WTC11 (cell line): ENCODE measurements around the gene TNN. TPM values are rescaled to one million over a fixed set of nuclear protein-coding genes. Genes with fewer than 3 reads are reported as not detected.

Source experiments
- ATAC-seq: fragments of 200-7000 bp; cut with Tn5 transposase; 2 replicates; pipeline ENCODE4 v1.10.0; 2021; ENCODE audit warnings: mild to moderate bottlenecking, moderate library complexity
- CTCF ChIA-PET: fragments of 300-600 bp; sonication (Branson Sonifier 250); formaldehyde crosslinking; loops from one replicate; lab custom pipeline; 2021; ENCODE audit warnings: antibody characterized with exemption; lab: Charles Lee
- POLR2A ChIA-PET: fragments of 350-600 bp; sonication (Branson Sonifier 250); formaldehyde crosslinking; loops from one replicate; lab custom pipeline; 2021; ENCODE audit warnings: antibody characterized with exemption; lab: Charles Lee
- DNase-seq: peaks from one replicate; pipeline ENCODE4 v3.0.0; 2021; ENCODE audit warnings: low spot score
- H3K27ac Mint-ChIP-seq: 2 replicates; pipeline ENCODE4 v1.8.0; 2021; ENCODE audit warnings: mixed read lengths
- H3K27me3 Mint-ChIP-seq: 2 replicates; pipeline ENCODE4 v1.8.0; 2021; ENCODE audit warnings: low read depth, mild to moderate bottlenecking, moderate library complexity, mixed read lengths
- H3K36me3 Mint-ChIP-seq: 2 replicates; pipeline ENCODE4 v1.8.0; 2021; ENCODE audit warnings: mixed read lengths
- H3K4me1 Mint-ChIP-seq: 2 replicates; pipeline ENCODE4 v1.8.0; 2022; ENCODE audit warnings: mixed read lengths
- H3K4me3 Mint-ChIP-seq: 2 replicates; pipeline ENCODE4 v1.8.0; 2021; ENCODE audit warnings: mild to moderate bottlenecking, moderate library complexity, mixed read lengths
- H3K9me3 Mint-ChIP-seq: 2 replicates; pipeline ENCODE4 v1.8.0; 2021; ENCODE audit warnings: mixed read lengths
- ATF3 ChIP-seq: sonication (generic); formaldehyde crosslinking; conservative IDR thresholded peaks from 2 replicates; pipeline ENCODE4 v1.8.1; 2022; ENCODE audit warnings: mild to moderate bottlenecking, missing genetic modification reagents
- CBFB ChIP-seq: sonication (generic); formaldehyde crosslinking; IDR thresholded peaks from 2 replicates; pipeline ENCODE4 v1.8.1; 2022; ENCODE audit warnings: mild to moderate bottlenecking, low read depth, missing genetic modification reagents
- CREM ChIP-seq: sonication (generic); formaldehyde crosslinking; IDR thresholded peaks from 2 replicates; pipeline ENCODE4 v1.8.1; 2022; ENCODE audit warnings: mild to moderate bottlenecking, missing genetic modification reagents, moderate library complexity
- ESRRA ChIP-seq: sonication (generic); formaldehyde crosslinking; IDR thresholded peaks from 2 replicates; pipeline ENCODE4 v1.8.1; 2022; ENCODE audit warnings: mild to moderate bottlenecking, missing genetic modification reagents, borderline replicate concordance
- FOXJ3 ChIP-seq: sonication (generic); formaldehyde crosslinking; IDR thresholded peaks from 2 replicates; pipeline ENCODE4 v1.9.0; 2021; ENCODE audit warnings: missing genetic modification reagents, mild to moderate bottlenecking, borderline replicate concordance
- FOXP4 ChIP-seq: sonication (generic); formaldehyde crosslinking; IDR thresholded peaks from 2 replicates; pipeline ENCODE4 v1.8.0; 2022; ENCODE audit warnings: mild to moderate bottlenecking, missing genetic modification reagents
- GABPB1 ChIP-seq: sonication (generic); formaldehyde crosslinking; IDR thresholded peaks from 2 replicates; pipeline ENCODE4 v1.8.1; 2023; ENCODE audit warnings: mild to moderate bottlenecking, missing genetic modification reagents
- KAT7 ChIP-seq: sonication (generic); formaldehyde crosslinking; IDR thresholded peaks from 2 replicates; pipeline ENCODE4 v1.8.1; 2023; ENCODE audit warnings: missing genetic modification reagents, mild to moderate bottlenecking, borderline replicate concordance
- MYBL2 ChIP-seq: sonication (generic); formaldehyde crosslinking; IDR thresholded peaks from 2 replicates; pipeline ENCODE4 v1.8.1; 2023; ENCODE audit warnings: mild to moderate bottlenecking, moderate library complexity, missing genetic modification reagents
- NR1H2 ChIP-seq: sonication (generic); formaldehyde crosslinking; IDR thresholded peaks from 2 replicates; pipeline ENCODE4 v1.9.0; 2021; ENCODE audit warnings: mild to moderate bottlenecking, moderate library complexity, missing genetic modification reagents
- NR2C2 ChIP-seq: sonication (generic); formaldehyde crosslinking; IDR thresholded peaks from 2 replicates; pipeline ENCODE4 v1.8.0; 2022; ENCODE audit warnings: mild to moderate bottlenecking, missing genetic modification reagents
- OVOL2 ChIP-seq: fragments of 250-450 bp; sonication (Bioruptor Pico); IDR thresholded peaks from 2 replicates; pipeline ENCODE4 v1.9.0; 2021; ENCODE audit warnings: mild to moderate bottlenecking, borderline replicate concordance
- TCF7 ChIP-seq: sonication (generic); formaldehyde crosslinking; IDR thresholded peaks from 2 replicates; pipeline ENCODE4 v1.8.0; 2022; ENCODE audit warnings: mild to moderate bottlenecking, low read depth, missing genetic modification reagents, moderate library complexity
- TEAD4 ChIP-seq: sonication (generic); formaldehyde crosslinking; IDR thresholded peaks from 2 replicates; pipeline ENCODE4 v1.8.0; 2022; ENCODE audit warnings: mild to moderate bottlenecking, missing genetic modification reagents
- ZNF263 ChIP-seq: sonication (generic); formaldehyde crosslinking; IDR thresholded peaks from 2 replicates; pipeline ENCODE4 v1.8.1; 2022; ENCODE audit warnings: low read depth, mild to moderate bottlenecking, moderate library complexity, missing genetic modification reagents
- ZNF317 ChIP-seq: sonication (generic); formaldehyde crosslinking; IDR thresholded peaks from 2 replicates; pipeline ENCODE4 v1.8.1; 2023; ENCODE audit warnings: low read depth, mild to moderate bottlenecking, moderate library complexity, missing genetic modification reagents, borderline replicate concordance
- ZNF416 ChIP-seq: fragments of 250-450 bp; sonication (Bioruptor Pico); IDR thresholded peaks from 2 replicates; pipeline ENCODE4 v1.9.0; 2021; ENCODE audit warnings: mild to moderate bottlenecking, inconsistent platforms
- ZNF532 ChIP-seq: fragments of 250-450 bp; sonication (Bioruptor Pico); IDR thresholded peaks from 2 replicates; pipeline ENCODE4 v1.9.0; 2021; ENCODE audit warnings: mild to moderate bottlenecking, borderline replicate concordance
- total RNA-seq: library from RNA; stranded (reverse); gene quantifications from 3 replicates; pipeline ENCODE4 v1.2.3, GENCODE V29; 2021
- TF ChIP-seq, protein P1 (sequence below): sonication (generic); formaldehyde crosslinking; IDR thresholded peaks from 2 replicates; pipeline ENCODE4 v1.8.1; 2023; ENCODE audit warnings: mild to moderate bottlenecking, missing genetic modification reagents
- TF ChIP-seq, protein P2 (sequence below): sonication (generic); formaldehyde crosslinking; IDR thresholded peaks from 2 replicates; pipeline ENCODE4 v1.8.0; 2022; ENCODE audit warnings: mild to moderate bottlenecking, missing genetic modification reagents
- TF ChIP-seq, protein P3 (sequence below): sonication (generic); formaldehyde crosslinking; IDR thresholded peaks from 2 replicates; pipeline ENCODE4 v1.8.1; 2022; ENCODE audit warnings: missing genetic modification reagents, borderline replicate concordance
- TF ChIP-seq, protein P4 (sequence below): fragments of 250-450 bp; sonication (Bioruptor Pico); IDR thresholded peaks from 2 replicates; pipeline ENCODE4 v1.9.0; 2021; ENCODE audit warnings: moderate library complexity, mild to moderate bottlenecking, inconsistent platforms, borderline replicate concordance

The TNN gene
- total RNA-seq, 1 experiment from 2014 or later = 0.44 TPM

DNA sequence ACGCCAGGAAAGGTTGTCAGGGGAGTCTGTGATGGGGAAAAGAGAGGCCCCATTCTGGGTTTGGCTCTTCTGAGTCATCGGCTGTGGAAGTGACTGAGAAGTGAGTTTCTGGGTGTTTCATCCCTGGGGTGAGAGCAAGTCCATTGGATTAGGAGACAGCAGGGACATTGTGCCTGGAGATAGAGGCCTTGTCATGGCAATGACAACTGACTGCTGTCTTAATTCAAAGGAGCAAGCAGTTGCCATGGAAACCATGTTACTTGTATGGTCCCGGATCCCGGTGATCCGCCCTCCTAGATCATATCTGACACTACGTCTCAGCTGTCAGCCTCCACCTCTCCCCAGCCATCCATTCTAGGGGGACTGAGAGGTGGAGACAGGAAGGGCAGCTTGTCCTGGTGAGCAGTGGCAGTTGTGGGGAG lies 90.5 kb downstream of the TNN start:
- TF ChIP-seq ESRRA (CRISPR knock-in tag) = no peak
- no peak for TF ChIP-seq NR1H2 (CRISPR knock-in tag)
- no peak for TF ChIP-seq FOXJ3 (CRISPR knock-in tag)
- TF ChIP-seq NR2C2 = no peak
- TF ChIP-seq, protein P1, sequence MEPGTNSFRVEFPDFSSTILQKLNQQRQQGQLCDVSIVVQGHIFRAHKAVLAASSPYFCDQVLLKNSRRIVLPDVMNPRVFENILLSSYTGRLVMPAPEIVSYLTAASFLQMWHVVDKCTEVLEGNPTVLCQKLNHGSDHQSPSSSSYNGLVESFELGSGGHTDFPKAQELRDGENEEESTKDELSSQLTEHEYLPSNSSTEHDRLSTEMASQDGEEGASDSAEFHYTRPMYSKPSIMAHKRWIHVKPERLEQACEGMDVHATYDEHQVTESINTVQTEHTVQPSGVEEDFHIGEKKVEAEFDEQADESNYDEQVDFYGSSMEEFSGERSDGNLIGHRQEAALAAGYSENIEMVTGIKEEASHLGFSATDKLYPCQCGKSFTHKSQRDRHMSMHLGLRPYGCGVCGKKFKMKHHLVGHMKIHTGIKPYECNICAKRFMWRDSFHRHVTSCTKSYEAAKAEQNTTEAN (CRISPR knock-in tag) = no peak
- no peak for TF ChIP-seq ATF3 (CRISPR knock-in tag)
- no peak for TF ChIP-seq ZNF416 (CRISPR knock-in tag)
- TF ChIP-seq CREM (CRISPR knock-in tag) = no peak
- TF ChIP-seq GABPB1 (CRISPR knock-in tag) = no peak
- TF ChIP-seq, protein P2, sequence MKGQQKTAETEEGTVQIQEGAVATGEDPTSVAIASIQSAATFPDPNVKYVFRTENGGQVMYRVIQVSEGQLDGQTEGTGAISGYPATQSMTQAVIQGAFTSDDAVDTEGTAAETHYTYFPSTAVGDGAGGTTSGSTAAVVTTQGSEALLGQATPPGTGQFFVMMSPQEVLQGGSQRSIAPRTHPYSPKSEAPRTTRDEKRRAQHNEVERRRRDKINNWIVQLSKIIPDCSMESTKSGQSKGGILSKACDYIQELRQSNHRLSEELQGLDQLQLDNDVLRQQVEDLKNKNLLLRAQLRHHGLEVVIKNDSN = no peak
- TF ChIP-seq ZNF317 (CRISPR knock-in tag) = no peak
- TF ChIP-seq, protein P3, sequence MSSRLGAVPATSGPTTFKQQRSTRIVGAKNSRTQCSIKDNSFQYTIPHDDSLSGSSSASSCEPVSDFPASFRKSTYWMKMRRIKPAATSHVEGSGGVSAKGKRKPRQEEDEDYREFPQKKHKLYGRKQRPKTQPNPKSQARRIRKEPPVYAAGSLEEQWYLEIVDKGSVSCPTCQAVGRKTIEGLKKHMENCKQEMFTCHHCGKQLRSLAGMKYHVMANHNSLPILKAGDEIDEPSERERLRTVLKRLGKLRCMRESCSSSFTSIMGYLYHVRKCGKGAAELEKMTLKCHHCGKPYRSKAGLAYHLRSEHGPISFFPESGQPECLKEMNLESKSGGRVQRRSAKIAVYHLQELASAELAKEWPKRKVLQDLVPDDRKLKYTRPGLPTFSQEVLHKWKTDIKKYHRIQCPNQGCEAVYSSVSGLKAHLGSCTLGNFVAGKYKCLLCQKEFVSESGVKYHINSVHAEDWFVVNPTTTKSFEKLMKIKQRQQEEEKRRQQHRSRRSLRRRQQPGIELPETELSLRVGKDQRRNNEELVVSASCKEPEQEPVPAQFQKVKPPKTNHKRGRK = no peak
- TF ChIP-seq MYBL2 (CRISPR knock-in tag) = no peak
- TF ChIP-seq CBFB (CRISPR knock-in tag) = no peak
- ATAC-seq = no peak
- Mint-ChIP-seq H3K36me3 (0 out of 2 replicates have a peak, but pooled peaks cover 4% of the 10 kb centered on the region), H3K27me3 (no peaks in the 10 kb centered on the region; the same call in 1 of the 2 replicates), H3K9me3 (no peaks in the 10 kb centered on the region), H3K4me1 (no peaks in the 10 kb centered on the region), H3K27ac (no peak overlapping the region), H3K4me3 (no peak overlapping the region)
- ChIA-PET CTCF (interaction anchor here (1.6 to 4.0 kb wide), 2 partner anchors 161 kb away, joined by 5 to 92 read pairs; no protein-coding TSS in a partner anchor), POLR2A (no interaction called here)
- no peak for DNase-seq

GRCh38 chr1:175162955-175163354 lies 95.3 kb downstream of the TNN start:
- ChIA-PET CTCF (interaction anchor here (0.9 to 1.7 kb wide), 3 partner anchors 17 to 156 kb away, joined by 4 to 10 read pairs (median 6); no protein-coding TSS in a partner anchor), POLR2A (no interaction called here)
- peaks cover 7% of the 10 kb centered on the region for H3K36me3 Mint-ChIP-seq
- H3K9me3 Mint-ChIP-seq = no peaks in the 10 kb centered on the region
- H3K27me3 Mint-ChIP-seq = no peaks in the 10 kb centered on the region
- H3K27ac Mint-ChIP-seq = no peak overlapping the region
- DNase-seq (no peak), ATAC-seq (no peak)
- H3K4me3 Mint-ChIP-seq = no peak overlapping the region
- H3K4me1 Mint-ChIP-seq = no peaks in the 10 kb centered on the region
- TF ChIP-seq OVOL2 (CRISPR knock-in tag) (no peak), KAT7 (no peak), TCF7 (no peak), FOXP4 (CRISPR knock-in tag) (no peak), TEAD4 (no peak), ZNF532 (CRISPR knock-in tag) (no peak), ZNF263 (no peak)
- TF ChIP-seq, protein P4, sequence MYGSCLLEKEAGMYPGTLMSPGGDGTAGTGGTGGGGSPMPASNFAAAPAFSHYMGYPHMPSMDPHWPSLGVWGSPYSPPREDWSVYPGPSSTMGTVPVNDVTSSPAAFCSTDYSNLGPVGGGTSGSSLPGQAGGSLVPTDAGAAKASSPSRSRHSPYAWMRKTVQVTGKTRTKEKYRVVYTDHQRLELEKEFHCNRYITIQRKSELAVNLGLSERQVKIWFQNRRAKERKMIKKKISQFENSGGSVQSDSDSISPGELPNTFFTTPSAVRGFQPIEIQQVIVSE (CRISPR knock-in tag) = no peak
